ENCODE measurements around the gene ACKR1. TPM values are rescaled to one million over a fixed set of nuclear protein-coding genes. Genes with fewer than 3 reads are reported as not detected.
A peak's percentile ranks its signal among the peaks of the same experiment; 100 is the strongest.

The ACKR1 gene
- total RNA-seq, 1 experiment from 2014 or later = not detected

DNA sequence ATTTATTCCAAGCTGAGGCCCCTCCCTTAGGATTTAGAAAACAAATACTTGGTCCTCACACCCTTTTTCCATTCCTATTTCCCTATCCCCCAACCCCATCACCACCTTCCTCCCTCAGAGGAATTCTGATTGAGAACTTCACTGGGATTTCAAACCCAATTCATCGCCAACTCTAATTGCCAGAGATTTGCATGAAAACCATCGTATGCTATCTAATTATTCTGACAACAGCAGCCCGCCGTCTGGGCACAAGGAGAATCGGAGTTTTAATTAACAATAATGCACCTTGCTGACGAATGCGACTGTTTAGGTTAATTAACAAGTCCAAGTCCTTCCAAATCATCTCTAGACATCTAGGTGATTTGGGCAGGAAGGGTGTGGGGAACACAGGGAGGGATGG, 4.4 kb downstream of the ACKR1 start:
- POLR2A ChIA-PET = no interaction called here

GRCh38 chr1:159211331-159212136, 6.9 kb downstream of the ACKR1 start:
- peak; percentile 24 for DNase-seq (ENCODE audit: low read depth, low spot score)
- Histone ChIP-seq H3K9me3 (ENCODE audit: control insufficient read depth, insufficient read depth, low read depth, low read length) (no peaks in the 10 kb centered on the region), H3K36me3 (ENCODE audit: control insufficient read depth, insufficient read depth, low read length) (no peaks in the 10 kb centered on the region), H3K27me3 (ENCODE audit: control insufficient read depth, insufficient read depth, low read length) (peaks cover 16% of the 10 kb centered on the region), H3K4me3 (ENCODE audit: low read depth in 2 of 2, low read length in 2 of 2) (peak overlapping the region; percentile 1 to 37; a peak in 2 of 4 replicates), H3K27ac (ENCODE audit: low read length) (no peak overlapping the region), H3K4me1 (ENCODE audit: control insufficient read depth, insufficient read depth, low read length) (no peaks in the 10 kb centered on the region)
- BruUV-seq (replicated peaks) = no TSS peak
- no peak for TF ChIP-seq SIN3A (IDR thresholded peaks at IDR 0.05; ENCODE audit: borderline replicate concordance, insufficient read depth, low read depth, low read length)
- TF ChIP-seq, protein P1, sequence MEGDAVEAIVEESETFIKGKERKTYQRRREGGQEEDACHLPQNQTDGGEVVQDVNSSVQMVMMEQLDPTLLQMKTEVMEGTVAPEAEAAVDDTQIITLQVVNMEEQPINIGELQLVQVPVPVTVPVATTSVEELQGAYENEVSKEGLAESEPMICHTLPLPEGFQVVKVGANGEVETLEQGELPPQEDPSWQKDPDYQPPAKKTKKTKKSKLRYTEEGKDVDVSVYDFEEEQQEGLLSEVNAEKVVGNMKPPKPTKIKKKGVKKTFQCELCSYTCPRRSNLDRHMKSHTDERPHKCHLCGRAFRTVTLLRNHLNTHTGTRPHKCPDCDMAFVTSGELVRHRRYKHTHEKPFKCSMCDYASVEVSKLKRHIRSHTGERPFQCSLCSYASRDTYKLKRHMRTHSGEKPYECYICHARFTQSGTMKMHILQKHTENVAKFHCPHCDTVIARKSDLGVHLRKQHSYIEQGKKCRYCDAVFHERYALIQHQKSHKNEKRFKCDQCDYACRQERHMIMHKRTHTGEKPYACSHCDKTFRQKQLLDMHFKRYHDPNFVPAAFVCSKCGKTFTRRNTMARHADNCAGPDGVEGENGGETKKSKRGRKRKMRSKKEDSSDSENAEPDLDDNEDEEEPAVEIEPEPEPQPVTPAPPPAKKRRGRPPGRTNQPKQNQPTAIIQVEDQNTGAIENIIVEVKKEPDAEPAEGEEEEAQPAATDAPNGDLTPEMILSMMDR (IDR thresholded peaks at IDR 0.05) = peak; percentile 92
- ChIA-PET POLR2A (no interaction called here), CTCF (interaction anchor here (0.6 kb wide), 1 partner anchor 795 kb away, joined by 3 read pairs; no protein-coding TSS in a partner anchor)
- in situ Hi-C loops (cut with HindIII; ENCODE audit: low pct_unique_long_range_greater_than_20kb, low sequenced_read_pairs) = no loop called here
- intact Hi-C loops (cut with micrococcal nuclease; ENCODE audit: unreplicated experiment) = loop anchor here (1.0 to 5.0 kb wide), 3 partner anchors 50 to 681 kb away; no protein-coding TSS in a partner anchor
- 0 out of 2 replicates have a peak, but pooled peaks have one; percentile 38 for ATAC-seq

More for the DNA sequence above, 4.4 kb downstream of the ACKR1 start:
- DNase-seq (ENCODE audit: low read depth, low spot score) = no peak
- no peaks in the 10 kb centered on the region for H3K4me1 ChIP-seq (ENCODE audit: control insufficient read depth, insufficient read depth, low read length)
- TF ChIP-seq, protein P1 (IDR thresholded peaks at IDR 0.05) = no peak
- TF ChIP-seq TCF7L2 (IDR thresholded peaks at IDR 0.05; ENCODE audit: low read depth, low read length) (no peak), REST (IDR thresholded peaks at IDR 0.05; ENCODE audit: insufficient read depth in 1 of 2, low read depth in 2 of 2, low read length in 1 of 2) (no peak), POLR2AphosphoS5 (IDR thresholded peaks at IDR 0.05; ENCODE audit: low read depth, low read length) (no peak), SIN3A (IDR thresholded peaks at IDR 0.05; ENCODE audit: borderline replicate concordance, insufficient read depth, low read depth, low read length) (no peak)
- intact Hi-C loops (cut with micrococcal nuclease; ENCODE audit: unreplicated experiment) = no loop called here
- H3K27me3 ChIP-seq (ENCODE audit: control insufficient read depth, insufficient read depth, low read length) = peaks cover 16% of the 10 kb centered on the region
- H3K4me3 ChIP-seq (ENCODE audit: low read depth in 2 of 2, low read length in 2 of 2) = no peak overlapping the region
- in situ Hi-C loops (cut with HindIII; ENCODE audit: low pct_unique_long_range_greater_than_20kb, low sequenced_read_pairs) = no loop called here
- H3K36me3 ChIP-seq (ENCODE audit: control insufficient read depth, insufficient read depth, low read length) = no peaks in the 10 kb centered on the region
- CTCF ChIA-PET = interaction anchor here (1.1 kb wide), 1 partner anchor 11 kb away, joined by 5 read pairs; no protein-coding TSS in a partner anchor
- ATAC-seq = no peak
- BruUV-seq (replicated peaks) = no TSS peak
- no peak overlapping the region for H3K27ac ChIP-seq (ENCODE audit: low read length)
- no peaks in the 10 kb centered on the region for H3K9me3 ChIP-seq (ENCODE audit: control insufficient read depth, insufficient read depth, low read depth, low read length)

All from Panc1 (cell line).